GM18520 (cell line): ENCODE results near the gene KIF9.
A peak's percentile ranks its signal among the peaks of the same experiment; 100 is the strongest.

ENCODE experiments used
- ATAC-seq: cut with Tn5 transposase; IDR thresholded peaks from one replicate; pipeline ENCODE4 v1.9.1; 2021; ENCODE audit not compliant: unreplicated experiment

Gene KIF9

DNA sequence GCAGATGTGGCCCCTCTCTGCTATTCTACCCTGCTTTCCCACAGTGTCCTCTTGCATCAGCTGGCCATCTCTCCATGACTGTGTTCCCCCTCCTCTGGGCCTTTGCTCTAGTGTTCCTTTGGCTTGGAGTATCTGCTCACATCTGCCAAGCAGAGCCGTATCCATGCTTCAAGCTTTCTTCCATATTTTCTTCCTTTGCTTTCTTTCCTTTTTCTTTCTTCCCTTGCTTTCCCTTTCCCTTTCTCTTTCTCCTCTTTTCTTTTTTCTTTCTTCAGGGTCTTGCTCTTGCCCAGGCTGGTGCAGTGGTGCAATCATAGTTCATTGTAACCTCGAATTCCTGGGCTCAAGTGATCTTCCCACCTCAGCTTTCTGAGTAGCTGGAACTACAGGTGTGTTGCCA lies 12.7 kb upstream of the KIF9 start:
- ATAC-seq, result no peak

DNA sequence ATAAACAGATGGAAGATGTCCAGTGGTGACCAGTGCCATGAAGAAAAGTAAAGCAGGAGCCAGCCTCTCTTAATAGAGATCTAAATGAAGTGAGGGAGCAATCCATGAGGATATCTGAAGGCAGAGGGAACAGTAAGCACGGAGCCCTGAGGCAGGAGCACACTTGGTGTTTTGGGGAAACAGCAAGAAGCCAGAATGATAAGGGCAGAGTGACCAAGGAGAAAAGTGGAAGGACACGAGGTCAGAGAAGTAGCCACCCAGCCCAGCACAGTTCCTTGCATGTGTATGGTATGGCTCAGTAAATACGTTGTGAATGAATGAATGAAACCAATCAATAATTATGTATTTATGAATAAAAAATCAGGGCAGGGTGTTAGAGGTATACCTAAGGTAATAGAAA lies 11.8 kb upstream of the KIF9 start:
- no peak for ATAC-seq

DNA sequence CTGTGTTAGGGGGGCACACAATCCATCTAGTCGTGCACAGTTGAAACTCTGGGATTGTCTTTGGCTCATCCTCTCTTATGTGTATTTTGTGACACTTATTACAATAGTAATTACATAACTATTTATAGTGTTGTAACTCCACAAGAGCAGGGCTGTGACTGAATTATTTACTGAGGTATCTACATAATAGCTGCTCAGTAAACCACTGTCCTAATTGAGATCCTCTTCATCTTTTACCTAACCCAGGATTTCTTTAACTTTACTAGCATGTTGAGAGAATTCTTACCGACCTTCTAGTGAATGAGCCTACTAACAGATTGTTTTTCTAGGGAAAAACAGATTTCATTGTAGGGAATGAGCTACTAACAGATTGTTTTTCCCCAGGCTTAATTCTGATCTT lies 11.2 kb upstream of the KIF9 start:
- no peak for ATAC-seq

DNA sequence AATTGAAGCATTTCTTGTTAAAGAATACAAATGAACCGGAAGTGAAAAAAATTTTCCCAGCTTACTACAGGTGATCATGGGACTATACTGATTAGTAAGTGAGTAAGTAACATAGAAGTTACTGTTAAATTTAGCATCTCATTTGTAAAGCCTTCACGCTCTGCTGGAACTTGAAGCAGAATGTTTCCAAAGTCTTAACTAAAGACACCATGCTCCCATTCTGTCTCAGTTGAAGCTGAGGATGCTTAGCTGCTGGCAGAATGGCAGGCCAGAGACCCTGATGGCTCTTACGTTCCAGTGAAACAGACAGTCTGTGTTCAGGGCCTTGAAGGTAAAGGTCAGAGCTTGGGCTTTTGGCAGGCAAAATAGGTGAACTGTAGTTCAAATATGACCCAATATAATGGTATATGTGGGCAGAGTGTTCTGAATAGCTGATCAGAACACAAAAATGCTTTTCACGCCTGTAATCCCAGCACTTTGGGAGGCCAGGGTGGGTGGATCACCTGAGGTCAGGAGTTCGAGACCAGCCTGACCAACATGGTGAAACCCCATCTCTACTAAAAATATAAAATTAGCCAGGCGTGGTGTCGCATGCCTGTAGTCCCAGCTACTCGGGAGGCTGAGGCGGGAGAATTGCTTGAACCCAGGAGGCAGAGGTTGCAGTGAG lies 9.3 kb upstream of the KIF9 start:
- peak; percentile 61 for ATAC-seq

DNA sequence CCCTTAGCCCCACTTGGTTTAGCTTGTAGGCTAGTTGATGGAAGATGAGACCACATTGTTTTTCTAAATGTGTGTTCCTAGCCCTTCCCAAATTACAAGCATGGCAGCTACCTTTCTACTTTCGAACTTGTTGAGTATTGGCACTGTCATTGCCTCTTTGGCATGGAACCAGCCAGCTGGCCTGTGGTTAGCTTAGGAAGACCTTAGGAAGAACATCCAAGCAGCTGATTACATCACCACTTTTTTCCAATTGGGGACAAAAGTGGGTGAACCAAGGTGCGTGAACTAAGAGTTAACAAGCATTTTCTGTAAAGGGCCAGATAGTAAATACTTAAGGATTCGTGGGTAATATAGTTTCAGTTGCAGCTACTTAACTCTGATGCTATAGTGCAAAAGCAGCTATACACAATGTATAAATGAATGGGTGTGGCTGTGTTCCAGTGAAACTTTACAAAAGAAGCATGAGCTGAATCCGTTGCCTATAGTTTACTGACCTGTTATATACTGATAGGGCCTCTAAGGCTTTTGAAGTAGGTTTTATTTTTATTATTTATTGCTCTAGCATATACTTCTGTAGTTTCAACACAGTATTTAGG lies 8.7 kb upstream of the KIF9 start:
- ATAC-seq, result no peak

DNA sequence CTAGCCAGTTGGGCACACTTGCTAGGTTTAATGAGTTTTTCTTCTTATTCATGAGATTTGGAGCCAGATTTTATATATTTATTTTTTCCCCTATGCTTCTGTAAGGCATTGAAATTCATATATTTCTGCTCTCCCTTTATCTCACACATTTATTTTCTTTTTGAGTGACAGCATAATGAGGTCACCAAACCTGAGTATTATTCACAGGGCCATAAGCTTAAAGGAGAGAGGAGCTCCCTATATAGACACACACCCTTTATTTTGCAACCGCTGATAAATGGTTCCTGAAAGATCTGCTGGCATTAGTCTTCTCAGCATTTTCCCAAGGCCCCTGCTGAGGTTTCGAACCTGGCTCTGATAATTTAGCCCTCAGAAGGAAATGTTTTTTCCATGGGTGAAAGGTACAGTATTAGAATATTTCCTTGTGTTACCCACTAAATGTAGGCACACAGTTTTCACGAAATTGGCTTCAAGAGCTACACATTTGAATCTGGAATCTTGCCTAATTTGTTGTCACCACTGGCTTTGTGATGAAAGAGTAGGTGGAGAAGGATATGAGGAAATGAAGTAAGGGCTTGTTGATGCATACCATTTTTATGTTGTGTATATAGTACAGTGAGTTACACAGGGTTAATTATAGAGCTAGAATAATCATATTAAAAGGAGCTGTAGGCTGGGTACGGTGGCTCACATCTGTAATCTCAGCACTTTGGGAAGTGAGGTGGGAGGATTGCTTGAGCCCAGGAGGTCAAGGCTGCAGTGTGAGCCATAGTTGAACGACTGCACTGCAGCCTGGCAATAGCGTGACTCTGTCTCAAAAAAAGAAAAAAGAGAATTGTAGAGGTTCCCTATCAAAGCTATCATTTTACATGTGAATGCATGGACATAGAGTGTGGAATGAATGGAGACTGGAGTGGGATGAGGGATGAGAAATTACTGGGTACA lies 6.6 kb upstream of the KIF9 start:
- no peak for ATAC-seq

DNA sequence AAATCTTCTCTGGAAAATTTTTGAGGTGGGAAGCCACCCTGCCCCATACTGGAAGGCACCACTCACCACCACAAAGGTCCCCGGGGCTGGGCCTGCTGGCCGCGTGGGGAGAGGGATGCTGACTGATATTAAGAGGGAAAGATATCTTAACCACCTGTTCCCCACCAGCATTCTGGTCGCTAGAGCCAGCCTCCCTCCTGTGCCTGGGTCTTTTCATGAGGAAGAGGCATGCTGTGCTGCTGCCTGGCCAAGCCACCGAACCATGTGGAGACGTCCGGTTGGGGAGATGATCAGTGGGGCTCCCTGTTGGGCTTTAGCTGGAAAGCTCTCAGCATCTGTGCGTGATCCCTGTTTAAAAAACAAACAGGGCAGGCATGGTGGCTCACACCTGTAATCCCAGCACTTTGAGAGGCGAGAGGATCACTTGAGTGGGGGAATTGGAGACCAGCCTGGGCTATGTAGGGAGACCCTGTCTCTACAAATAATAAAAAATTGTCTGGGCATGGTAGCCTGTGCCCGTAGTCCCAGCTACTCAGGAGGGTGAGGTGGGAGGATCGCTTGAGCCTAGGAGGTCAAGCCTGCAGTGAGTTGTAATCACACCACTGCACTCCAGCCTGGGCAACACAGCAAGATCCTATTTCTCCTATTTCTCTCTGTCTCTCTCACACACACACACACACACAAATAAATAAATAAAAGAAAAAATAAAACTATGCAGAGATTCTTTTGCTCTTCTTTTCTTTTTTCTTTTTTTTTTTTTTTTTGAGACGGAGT lies 1.2 kb upstream of the KIF9 start:
- ATAC-seq, result no peak

DNA sequence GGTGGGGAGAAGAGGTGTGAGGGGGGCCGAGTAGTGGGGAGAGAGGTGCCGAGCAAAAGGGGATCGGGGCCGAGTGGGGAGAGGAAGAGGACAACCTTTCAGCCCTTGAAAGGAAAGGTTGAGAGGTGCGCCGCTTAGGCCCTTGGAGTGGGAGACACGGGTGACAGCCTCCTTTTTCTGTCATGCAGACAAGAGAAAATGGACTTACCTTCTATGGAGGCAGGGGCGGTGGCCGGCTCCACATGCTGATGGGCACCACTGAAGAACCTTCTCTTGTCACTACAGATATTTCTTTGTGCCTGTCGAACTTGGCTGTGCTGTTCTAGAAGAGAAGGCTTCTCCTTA lies 566 bp upstream of the KIF9 start:
- ATAC-seq, result no peak

DNA sequence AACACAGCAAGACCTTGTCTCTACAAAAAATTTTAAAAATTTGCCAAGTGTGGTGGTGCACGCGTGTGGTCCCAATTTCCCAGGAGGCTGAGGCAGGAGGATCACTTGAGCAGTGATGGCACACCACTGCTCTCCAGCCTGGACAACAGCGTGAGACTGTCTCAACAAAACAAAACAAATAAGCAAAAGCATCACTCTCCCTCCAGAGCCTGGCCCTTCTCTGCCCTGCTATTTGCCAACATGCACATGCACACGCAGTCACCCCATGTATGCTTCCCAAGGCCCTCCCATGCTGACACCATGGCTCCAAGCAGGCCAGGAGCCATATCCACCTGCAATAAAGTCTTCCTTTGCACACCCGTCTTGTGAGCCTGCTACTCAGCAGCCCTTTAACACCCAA lies 2.1 kb downstream of the KIF9 start:
- no peak for ATAC-seq

DNA sequence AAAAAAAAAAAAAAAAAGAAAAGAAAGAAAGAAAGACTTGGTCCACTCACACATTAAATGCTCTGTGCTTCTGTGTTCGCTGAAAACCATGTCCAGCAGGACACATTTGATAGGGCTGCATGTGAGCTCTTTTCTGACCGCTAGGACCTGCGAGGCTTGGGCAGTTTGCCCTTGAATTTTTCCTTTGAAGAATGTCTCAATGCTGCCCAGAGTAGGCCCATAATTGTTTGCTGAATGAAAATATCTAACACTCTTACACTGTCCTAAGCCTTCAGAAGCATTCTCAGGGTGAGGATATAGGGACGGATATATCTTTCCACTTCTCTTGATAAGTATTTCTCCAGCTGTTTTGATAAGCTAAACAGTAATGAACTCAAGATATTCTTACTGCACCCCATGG lies 6.0 kb downstream of the KIF9 start:
- no peak for ATAC-seq

DNA sequence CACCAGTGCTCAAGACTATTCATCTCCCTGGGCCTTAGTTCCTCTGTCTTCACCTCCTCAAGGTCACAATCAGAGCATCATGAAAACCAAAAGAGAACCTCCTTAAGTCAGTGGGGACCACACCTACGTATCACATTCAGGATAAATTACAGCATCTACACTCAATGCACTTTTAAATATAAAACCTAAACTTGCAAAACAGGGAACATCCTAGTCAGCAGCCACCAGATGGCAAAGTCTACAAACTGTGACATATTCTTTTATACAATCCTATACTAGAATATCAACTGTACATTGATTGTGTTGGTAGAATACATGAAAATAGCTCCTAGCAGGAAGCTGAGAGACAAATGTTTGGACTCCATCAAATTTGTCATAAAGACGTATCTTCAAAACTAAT lies 7.9 kb downstream of the KIF9 start:
- no peak for ATAC-seq

DNA sequence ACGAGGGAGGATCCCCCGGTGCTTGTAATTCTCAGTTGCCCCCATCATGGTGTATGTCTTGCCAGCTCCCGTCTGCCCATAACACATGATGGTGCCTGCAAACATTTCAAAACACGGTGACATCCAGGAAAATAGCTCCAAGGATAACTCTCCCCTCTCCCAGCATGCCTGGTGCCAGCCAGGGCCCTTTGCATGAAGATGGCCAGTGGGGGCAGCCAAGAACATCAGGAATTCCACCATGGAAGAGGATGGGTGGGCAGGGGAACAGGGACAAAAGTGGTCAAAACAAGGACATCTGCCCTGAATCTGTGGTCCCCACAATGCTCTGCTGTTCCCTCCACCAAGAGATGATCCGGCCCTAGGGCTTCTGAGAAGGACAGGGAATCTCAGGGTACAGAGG lies 9.0 kb downstream of the KIF9 start:
- no peak for ATAC-seq

DNA sequence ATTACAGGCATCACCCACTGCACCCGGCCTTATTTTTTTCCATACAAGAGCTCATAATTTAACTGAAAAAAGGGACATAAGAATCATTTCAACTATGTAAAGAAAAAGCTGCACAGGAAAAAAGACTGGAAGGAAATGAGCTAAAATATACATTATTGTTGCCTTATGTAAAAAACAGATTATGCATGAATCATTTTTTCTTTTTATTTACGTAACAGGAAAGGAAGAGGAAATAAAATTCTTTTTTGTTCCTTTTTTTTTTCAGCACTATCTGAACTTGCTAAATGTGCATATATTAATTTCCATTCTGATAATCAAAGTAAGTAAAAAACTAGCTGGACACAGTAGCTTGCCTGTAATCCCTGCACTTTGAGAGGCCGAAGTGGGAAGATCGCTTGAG lies 12.1 kb downstream of the KIF9 start:
- no peak for ATAC-seq

DNA sequence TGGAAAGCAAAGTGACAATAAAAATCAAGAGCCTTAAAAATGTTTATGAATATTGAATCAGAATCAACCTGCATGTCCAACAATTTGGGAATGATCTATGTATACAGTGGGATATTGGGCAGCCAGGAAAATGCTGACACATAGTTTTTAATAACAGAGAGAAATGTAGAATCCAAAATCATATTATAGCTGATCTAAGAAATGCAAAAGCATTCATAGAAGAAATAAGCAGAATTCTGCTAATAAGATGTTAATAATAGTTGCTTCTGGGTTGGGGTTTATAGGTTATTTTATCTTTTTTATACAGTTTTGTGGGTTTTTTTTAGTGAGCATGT lies 15.1 kb downstream of the KIF9 start:
- no peak for ATAC-seq

DNA sequence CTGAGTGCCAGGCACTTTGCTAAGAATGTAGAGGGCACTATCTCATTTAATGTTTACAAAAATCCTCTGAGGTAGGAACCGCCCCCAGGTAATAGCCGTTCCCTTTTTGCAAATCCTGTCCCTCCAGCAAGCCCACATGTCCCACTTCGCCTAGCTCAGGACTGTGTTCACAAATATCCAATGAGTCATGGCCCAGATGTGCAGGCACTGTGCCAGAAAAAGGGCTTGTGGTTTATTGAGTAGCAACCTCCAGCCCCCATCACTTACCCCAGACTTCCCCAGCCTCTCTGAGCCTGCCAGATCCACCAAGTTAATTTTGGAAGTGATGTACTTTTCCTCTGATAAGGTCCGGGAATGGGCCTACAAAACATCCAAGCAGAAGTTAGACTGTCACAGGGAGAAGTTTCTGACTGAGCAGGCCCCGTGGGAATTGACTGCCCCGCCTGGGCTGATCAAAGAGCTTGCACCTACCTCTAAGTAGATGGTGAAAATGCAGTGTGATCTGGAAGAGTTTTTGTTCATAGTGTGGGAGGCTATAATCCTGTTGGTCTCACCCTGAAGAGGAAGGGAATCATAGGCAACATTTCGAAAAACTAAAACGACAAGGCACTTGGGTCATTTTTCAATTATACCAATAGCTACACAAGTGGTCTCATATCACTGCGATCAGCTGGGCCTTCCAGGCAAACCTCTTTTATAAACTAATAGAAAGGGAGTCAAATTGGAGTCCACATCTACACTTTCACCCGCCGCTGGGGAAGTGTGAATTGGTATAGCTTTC lies 15.7 kb downstream of the KIF9 start:
- no peak for ATAC-seq

DNA sequence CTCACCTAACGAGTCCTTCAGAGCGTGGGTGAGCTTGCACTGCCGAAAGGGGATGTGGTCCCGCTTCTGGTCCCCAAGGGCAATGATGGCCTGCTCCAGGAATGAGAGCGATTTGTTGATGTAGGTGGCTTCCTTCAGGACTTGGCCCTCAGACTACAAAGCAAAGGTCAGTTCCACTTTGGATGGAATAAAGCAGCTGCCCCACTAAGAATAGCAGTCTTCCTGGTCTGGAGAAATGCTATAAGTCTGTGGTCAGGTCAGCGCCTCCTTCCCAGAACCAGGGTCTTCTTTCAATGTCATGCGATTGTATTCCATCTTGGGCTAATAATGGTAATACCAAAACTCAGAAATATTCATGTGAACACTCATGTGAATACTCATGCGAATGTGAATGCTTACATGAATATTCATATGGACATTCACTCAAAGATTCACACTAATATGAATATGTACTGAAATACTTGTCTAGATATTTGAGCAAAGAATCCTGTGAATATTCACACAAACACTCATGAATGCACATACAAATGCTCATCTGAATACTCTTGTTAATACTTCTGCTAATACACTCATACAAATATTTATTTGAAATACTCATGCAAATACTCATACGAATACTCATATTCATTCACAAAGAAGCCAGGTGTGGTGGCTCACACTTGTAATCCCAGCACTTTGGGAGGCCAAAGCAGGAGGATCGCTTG lies 16.7 kb downstream of the KIF9 start:
- no peak for ATAC-seq

DNA sequence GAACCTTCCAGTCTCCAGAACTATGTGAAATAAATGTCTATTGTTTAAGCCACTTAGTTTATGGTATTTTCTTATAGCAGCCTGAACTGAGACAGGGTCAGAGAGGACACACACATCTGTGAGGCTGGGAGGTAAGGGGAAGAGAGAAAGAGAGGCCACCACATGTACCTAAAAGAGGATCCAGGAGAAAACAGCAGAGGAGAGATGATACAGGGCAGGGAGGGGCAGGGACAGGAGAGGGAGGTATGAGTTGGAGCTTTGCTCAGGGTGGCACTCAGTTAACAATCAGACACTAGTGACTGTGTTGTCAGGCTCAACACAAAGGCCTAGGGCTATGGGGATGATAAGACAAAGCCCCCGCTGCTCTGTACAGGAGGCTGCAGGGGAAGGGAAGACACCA lies 17.6 kb downstream of the KIF9 start:
- ATAC-seq, result no peak

DNA sequence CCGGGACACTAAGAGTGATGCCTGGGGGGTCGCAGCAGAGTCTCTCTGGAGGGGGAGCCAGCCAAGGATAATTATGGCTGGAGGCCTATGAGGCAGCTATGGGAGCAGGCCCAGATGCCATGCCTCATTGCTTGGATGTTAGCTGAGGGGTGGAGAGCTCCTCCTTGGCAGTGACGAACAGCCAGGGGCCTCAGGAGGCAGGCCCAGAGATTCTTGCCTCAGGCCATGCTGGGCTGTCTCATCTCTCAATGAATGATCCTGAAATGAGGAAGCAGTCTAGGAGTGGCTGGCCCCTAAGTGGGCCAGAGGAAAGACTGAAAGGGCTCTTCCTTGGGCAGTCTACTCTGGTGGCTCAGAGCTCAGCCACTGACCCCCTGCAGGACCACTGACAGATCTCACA lies 21.3 kb downstream of the KIF9 start:
- no peak for ATAC-seq

DNA sequence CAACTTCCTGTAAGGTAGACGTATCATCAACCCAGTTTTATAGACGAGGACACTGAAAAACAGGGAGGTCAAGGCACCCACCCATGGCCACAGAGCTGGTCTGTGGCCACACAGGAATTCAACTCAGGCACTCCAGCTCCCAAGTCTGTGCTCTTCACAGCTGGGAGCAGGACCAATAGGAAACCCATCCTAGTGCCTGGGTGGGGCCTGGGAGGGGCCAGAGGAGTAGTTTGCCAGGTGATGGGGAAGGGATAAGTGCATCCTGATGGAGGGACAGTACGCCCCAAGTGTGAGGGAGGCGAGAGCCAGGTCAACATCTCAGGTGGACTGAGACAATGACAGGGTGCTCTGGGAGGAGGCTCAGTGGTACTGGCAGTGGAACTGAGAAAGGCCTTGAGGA lies 22.0 kb downstream of the KIF9 start:
- ATAC-seq, result no peak

DNA sequence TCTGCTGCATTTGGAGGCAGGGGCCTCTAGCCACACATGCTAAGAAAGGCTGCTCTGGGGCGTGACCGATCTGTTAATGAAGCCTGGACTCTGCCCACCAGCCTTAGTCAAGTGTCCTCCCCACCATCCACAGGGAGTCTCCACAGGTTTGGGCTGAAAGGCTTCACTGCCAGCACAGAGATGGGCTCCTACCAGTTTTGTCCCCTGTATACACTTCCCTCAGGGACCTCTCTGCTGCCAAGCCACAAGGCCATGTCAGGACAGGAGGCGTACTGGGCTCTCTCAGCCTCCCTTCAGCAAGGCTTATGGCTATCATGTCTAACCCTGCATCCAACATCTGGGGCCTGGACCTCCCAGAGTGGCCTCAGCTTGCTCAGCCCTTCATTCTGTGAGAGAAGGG lies 23.5 kb downstream of the KIF9 start:
- no peak for ATAC-seq
